ENCODE results near the gene TNFSF10.
"Not testable (repeated sequence)": the region's sequence is repeated elsewhere in the genome, so short reads cannot be mapped to it uniquely, and the experiment has no call there.

Gene TNFSF10

GRCh38 chr3:172530566-172530965, 7.3 kb upstream of the TNFSF10 start:
- TF ChIP-seq, protein P1, sequence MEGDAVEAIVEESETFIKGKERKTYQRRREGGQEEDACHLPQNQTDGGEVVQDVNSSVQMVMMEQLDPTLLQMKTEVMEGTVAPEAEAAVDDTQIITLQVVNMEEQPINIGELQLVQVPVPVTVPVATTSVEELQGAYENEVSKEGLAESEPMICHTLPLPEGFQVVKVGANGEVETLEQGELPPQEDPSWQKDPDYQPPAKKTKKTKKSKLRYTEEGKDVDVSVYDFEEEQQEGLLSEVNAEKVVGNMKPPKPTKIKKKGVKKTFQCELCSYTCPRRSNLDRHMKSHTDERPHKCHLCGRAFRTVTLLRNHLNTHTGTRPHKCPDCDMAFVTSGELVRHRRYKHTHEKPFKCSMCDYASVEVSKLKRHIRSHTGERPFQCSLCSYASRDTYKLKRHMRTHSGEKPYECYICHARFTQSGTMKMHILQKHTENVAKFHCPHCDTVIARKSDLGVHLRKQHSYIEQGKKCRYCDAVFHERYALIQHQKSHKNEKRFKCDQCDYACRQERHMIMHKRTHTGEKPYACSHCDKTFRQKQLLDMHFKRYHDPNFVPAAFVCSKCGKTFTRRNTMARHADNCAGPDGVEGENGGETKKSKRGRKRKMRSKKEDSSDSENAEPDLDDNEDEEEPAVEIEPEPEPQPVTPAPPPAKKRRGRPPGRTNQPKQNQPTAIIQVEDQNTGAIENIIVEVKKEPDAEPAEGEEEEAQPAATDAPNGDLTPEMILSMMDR (IDR thresholded peaks at IDR 0.05; ENCODE audit: borderline replicate concordance, control extremely low read depth, extremely low read depth, insufficient read depth, missing control alignments): no peak
- in situ Hi-C loops (cut with MboI; ENCODE audit: low sequenced_read_pairs, unreplicated experiment): no loop called here
- DNase-seq (ENCODE audit: low spot score): no peak

DNA sequence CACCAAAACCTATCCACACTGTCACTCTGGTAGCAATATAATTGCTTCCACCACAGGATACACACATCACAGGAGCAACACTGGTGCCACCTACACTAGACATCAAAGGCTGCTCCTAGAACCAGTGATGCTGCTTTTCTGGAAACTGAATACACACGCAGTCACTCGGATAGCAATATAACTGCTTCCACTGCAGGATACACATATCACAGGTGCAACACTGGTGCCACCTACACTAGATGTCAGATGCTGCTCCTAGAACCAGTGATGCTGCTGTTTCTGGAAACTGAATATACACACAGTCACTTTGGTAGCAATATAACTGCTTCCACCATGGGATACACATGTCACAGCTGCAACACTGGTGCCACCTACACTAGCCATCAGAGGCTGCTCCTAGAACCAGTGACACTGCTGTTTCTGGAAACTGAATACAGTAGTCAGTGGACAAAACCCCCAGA, 6.9 kb upstream of the TNFSF10 start:
- TF ChIP-seq, protein P1 (IDR thresholded peaks at IDR 0.05; ENCODE audit: borderline replicate concordance, control extremely low read depth, extremely low read depth, insufficient read depth, missing control alignments): no peak
- in situ Hi-C loops (cut with MboI; ENCODE audit: low sequenced_read_pairs, unreplicated experiment): no loop called here
- no peak for DNase-seq (ENCODE audit: low spot score)

DNA sequence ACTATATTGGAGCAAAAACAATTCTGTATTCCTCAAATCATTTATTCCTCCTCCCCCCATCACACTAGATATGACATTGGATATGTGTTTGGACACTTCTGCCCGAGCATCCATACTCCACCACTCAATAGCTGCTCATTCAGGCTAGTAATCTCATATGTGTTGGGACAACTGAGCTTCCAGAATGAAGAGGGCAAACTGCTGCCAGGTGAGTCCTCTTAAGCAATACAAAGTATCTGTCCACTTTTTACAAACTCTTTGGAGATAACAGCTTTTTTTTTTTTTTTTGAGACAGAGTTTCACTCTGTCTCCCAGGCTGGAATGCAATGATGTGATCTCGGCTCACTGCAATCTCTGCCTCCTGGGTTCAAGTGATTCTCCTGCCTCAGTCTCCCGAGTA, 5.4 kb upstream of the TNFSF10 start:
- in situ Hi-C loops (cut with MboI; ENCODE audit: low sequenced_read_pairs, unreplicated experiment): no loop called here
- TF ChIP-seq, protein P1 (IDR thresholded peaks at IDR 0.05; ENCODE audit: borderline replicate concordance, control extremely low read depth, extremely low read depth, insufficient read depth, missing control alignments): no peak
- no peak for DNase-seq (ENCODE audit: low spot score)

DNA sequence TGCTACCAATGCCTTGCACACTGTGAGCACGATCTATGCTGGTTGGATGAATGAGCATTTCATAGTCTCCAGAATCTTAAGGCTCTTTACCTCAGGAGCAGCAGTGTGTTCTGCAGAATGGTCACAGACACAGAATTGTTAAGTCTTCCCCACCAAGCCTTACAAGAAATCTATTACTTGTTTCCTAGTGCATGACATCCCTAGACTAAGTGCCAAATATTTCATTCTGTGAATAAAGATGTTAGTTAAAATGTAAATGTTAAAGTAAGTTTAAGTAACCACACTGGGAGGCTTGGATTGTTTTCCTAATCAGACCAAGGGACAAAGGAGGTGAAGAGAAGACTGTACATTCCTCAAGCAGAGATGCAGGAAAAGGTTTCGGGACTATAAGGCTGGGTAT, 4.1 kb upstream of the TNFSF10 start:
- TF ChIP-seq, protein P1 (IDR thresholded peaks at IDR 0.05; ENCODE audit: borderline replicate concordance, control extremely low read depth, extremely low read depth, insufficient read depth, missing control alignments): no peak
- no peak for DNase-seq (ENCODE audit: low spot score)
- in situ Hi-C loops (cut with MboI; ENCODE audit: low sequenced_read_pairs, unreplicated experiment): no loop called here

DNA sequence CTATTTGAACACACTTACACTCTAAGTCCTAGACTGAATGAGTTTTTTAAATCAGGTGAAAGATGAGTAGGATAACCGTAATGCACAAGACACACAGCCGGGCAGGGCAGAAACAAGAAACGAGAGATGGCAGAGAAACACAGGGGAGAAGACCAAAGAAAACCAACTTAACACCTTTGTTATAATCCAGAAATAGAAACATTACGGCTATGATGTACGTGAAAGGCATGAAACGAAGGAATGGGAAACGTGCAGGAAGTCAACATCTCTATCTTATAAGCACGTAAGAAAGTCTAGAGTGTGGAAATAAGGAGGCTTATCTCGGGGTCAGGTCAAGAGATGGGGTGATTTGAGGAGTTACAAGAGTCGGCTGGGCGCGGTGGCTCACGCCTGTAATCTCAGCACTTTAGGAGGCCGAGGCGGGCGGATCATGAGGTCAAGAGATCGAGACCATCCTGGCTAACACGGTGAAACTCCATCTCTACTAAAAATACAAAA, 1.9 kb upstream of the TNFSF10 start:
- DNase-seq (ENCODE audit: low spot score): no peak
- TF ChIP-seq, protein P1 (IDR thresholded peaks at IDR 0.05; ENCODE audit: borderline replicate concordance, control extremely low read depth, extremely low read depth, insufficient read depth, missing control alignments): no peak
- in situ Hi-C loops (cut with MboI; ENCODE audit: low sequenced_read_pairs, unreplicated experiment): no loop called here

- in situ Hi-C loops (cut with MboI; ENCODE audit: low sequenced_read_pairs, unreplicated experiment): no loop called here
- TF ChIP-seq, protein P1 (IDR thresholded peaks at IDR 0.05; ENCODE audit: borderline replicate concordance, control extremely low read depth, extremely low read depth, insufficient read depth, missing control alignments): no peak
- no peak for DNase-seq (ENCODE audit: low spot score)
Observed at GRCh38 chr3:172524611-172525010, 1.4 kb upstream of the TNFSF10 start.

DNA sequence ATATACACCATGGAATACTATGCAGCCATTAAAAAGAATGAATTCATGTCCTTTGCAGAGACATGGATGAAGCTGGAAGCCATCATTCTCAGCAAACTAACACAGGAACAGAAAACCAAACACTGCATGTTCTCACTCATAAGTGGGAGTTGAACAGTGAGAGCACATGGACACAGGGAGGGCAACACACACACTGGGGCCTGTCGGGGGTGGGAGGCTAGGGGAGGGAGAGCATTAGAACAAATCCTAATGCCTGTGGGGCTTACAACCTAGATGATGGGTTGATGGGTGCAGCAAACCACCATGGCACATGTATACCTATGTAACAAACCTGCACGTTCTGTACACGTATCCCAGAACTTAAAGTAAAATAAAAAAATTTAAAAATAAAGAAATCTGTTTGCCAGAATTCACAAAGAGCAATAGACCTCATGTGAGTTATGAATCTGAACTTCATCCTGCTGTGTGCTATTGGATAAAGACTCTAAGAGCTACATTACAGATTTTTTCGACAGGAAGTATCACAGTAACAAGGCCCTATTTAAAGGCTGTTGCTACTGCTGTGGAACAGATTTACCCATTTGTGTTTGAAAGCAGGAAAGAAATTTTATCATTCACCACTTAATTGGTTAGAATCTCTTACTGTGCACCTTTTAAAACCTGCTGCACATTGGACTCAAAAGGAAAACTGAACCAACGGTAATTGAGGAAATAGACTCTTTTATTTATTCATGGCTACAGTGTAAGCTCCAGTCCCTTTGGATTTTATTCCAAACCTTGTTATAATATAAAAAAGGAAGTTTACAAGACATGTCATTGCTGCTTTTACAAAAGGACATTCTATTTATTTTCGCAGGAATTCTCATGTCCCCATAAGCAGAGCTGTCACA, 1.1 kb downstream of the TNFSF10 start:
- in situ Hi-C loops (cut with MboI; ENCODE audit: low sequenced_read_pairs, unreplicated experiment): not testable (repeated sequence)

More for the DNA sequence above, 1.1 kb downstream of the TNFSF10 start:
- not testable (repeated sequence) for DNase-seq (ENCODE audit: low spot score)

Data from GM13976 (cell line).